Activated T-helper 1 cell treated with anti-CD3 and anti-CD28 coated beads, Interleukin-12 subunit alpha, Interleukin-12 subunit beta, Interleukin-2, Interleukin-4 antibody, amounts not matched to agents 30 ng/mL and 10 ng/mL and 1 ng/mL, durations not matched to agents 14 hours and 24 hours and 36 hours (primary cell): ENCODE data around the gene LRMDA. TPM values are rescaled to one million over a fixed set of nuclear protein-coding genes. Genes with fewer than 3 reads are reported as not detected.

ENCODE experiments used
- DNase-seq: peaks from one replicate; pipeline ENCODE4 v3.0.0; 2021; ENCODE audit warnings: low spot score
- H3K27ac Mint-ChIP-seq: one replicate; pipeline ENCODE4 v1.8.0; 2021; ENCODE audit warnings: mild to moderate bottlenecking, mixed read lengths
- H3K27me3 Mint-ChIP-seq: one replicate; pipeline ENCODE4 v1.8.0; 2022; ENCODE audit warnings: mild to moderate bottlenecking, moderate library complexity, mixed read lengths; ENCODE audit not compliant: insufficient read depth
- H3K36me3 Mint-ChIP-seq: one replicate; pipeline ENCODE4 v1.8.0; 2021; ENCODE audit warnings: low read depth, mixed read lengths
- H3K4me1 Mint-ChIP-seq: one replicate; pipeline ENCODE4 v1.8.0; 2021; ENCODE audit warnings: low read depth, mixed read lengths
- H3K4me3 Mint-ChIP-seq: one replicate; pipeline ENCODE4 v1.8.0; 2021; ENCODE audit warnings: mild to moderate bottlenecking, moderate library complexity, mixed read lengths
- H3K9me3 Mint-ChIP-seq: one replicate; pipeline ENCODE4 v1.8.0; 2021; ENCODE audit warnings: mixed read lengths
- intact Hi-C: fragments of 100-400 bp; cut with micrococcal nuclease; formaldehyde crosslinking; loops from one replicate; pipeline ENCODE4 v1.15.1; 2024
- total RNA-seq: library from RNA; stranded (reverse); gene quantifications from 2 replicates; pipeline ENCODE4 v1.2.3, GENCODE V29; 2022

The LRMDA gene
- total RNA-seq, 1 donor from 2014 or later, result not detected

DNA sequence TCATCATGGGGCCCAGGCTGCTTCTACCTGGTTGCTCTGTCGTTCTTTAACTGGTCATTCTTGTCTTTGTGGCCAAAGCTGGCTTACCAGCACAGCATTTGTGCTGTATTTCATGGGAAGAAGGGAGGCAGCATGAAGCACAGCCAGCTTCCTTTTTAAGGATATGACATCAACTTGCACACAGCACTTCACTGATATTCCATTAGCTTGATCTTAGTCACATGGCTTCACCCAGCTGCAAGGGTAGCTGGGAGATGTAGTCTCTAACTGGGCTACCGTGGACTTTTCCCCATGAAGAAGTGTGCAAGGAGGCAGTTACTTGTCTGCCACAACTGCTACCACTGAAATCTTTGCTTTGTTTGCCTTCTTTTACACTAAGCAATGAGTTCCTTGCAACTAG is 525.2 kb downstream of the LRMDA start:
- H3K36me3 Mint-ChIP-seq, result no peaks in the 10 kb centered on the region
- intact Hi-C loops, result no loop called here
- H3K27ac Mint-ChIP-seq, result no peak overlapping the region
- H3K9me3 Mint-ChIP-seq, result no peaks in the 10 kb centered on the region
- no peaks in the 10 kb centered on the region for H3K4me1 Mint-ChIP-seq
- no peak for DNase-seq
- H3K27me3 Mint-ChIP-seq, result no peaks in the 10 kb centered on the region
- no peak overlapping the region for H3K4me3 Mint-ChIP-seq

- Mint-ChIP-seq H3K27me3 (no peaks in the 10 kb centered on the region), H3K4me1 (no peaks in the 10 kb centered on the region), H3K4me3 (no peak overlapping the region), H3K27ac (no peak overlapping the region), H3K36me3 (no peaks in the 10 kb centered on the region), H3K9me3 (no peaks in the 10 kb centered on the region)
- intact Hi-C loops, result no loop called here
- no peak for DNase-seq
Measured at GRCh38 chr10:75957314-75958120, 526.1 kb downstream of the LRMDA start.

DNA sequence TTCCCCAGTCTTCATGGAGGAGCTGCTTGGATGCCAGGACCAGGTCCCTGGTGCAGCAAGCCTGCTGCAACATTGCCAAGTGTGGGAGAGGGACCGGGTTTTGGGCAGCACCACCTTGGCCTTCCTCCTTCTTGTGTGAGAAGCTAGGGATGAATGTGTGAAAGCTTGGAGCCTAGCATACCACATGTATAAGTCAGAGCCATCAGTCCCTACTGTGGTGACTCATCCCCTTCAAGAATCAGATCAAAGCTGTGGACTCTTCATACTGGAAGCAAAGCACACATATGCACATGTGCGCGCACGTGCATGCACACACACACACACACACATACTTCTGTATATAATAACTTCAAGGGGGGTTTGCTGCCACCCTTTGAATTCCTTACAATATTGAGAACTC is 527.8 kb downstream of the LRMDA start:
- intact Hi-C loops, result no loop called here
- peaks cover 2% of the 10 kb centered on the region for H3K27me3 Mint-ChIP-seq
- no peaks in the 10 kb centered on the region for H3K4me1 Mint-ChIP-seq
- no peak for DNase-seq
- H3K9me3 Mint-ChIP-seq, result no peaks in the 10 kb centered on the region
- no peaks in the 10 kb centered on the region for H3K36me3 Mint-ChIP-seq
- H3K4me3 Mint-ChIP-seq, result no peak overlapping the region
- no peak overlapping the region for H3K27ac Mint-ChIP-seq

- no peak for DNase-seq
- H3K9me3 Mint-ChIP-seq, result no peaks in the 10 kb centered on the region
- no peak overlapping the region for H3K27ac Mint-ChIP-seq
- no peaks in the 10 kb centered on the region for H3K36me3 Mint-ChIP-seq
- H3K27me3 Mint-ChIP-seq, result peaks cover 2% of the 10 kb centered on the region
- intact Hi-C loops, result no loop called here
- H3K4me1 Mint-ChIP-seq, result no peaks in the 10 kb centered on the region
- H3K4me3 Mint-ChIP-seq, result no peak overlapping the region
Measured at GRCh38 chr10:75959912-75960311, 528.5 kb downstream of the LRMDA start.

- DNase-seq, result no peak
- Mint-ChIP-seq H3K36me3 (no peaks in the 10 kb centered on the region), H3K27me3 (peaks cover 2% of the 10 kb centered on the region), H3K4me1 (no peaks in the 10 kb centered on the region), H3K27ac (no peak overlapping the region), H3K9me3 (no peaks in the 10 kb centered on the region), H3K4me3 (no peak overlapping the region)
- intact Hi-C loops, result no loop called here
Measured at GRCh38 chr10:75962395-75963061, 531.1 kb downstream of the LRMDA start.

DNA sequence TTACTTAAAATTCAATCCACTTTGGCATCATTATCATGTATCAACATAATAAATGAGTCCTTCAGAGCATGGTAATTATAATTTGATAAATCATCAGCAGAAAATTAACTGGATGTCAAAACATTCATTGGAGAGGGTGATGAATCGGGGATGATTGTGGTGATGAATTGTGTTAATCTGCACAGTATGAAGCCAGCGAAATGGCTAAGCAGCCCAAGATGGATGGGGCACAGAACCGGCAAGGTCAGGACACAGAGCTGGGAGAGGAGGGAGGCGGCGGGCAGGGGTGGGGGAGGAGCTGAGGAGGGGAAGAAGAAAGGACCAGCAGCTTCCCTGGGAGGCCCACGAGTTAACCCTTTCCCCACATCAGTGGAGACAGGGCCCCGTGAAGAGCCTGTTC is 536.1 kb downstream of the LRMDA start:
- Mint-ChIP-seq H3K36me3 (no peaks in the 10 kb centered on the region), H3K27me3 (peaks cover 2% of the 10 kb centered on the region), H3K4me3 (no peak overlapping the region), H3K4me1 (no peaks in the 10 kb centered on the region), H3K9me3 (no peaks in the 10 kb centered on the region), H3K27ac (no peak overlapping the region)
- intact Hi-C loops, result no loop called here
- no peak for DNase-seq

- Mint-ChIP-seq H3K4me3 (no peak overlapping the region), H3K27me3 (no peaks in the 10 kb centered on the region), H3K4me1 (no peaks in the 10 kb centered on the region), H3K27ac (no peak overlapping the region), H3K9me3 (no peaks in the 10 kb centered on the region), H3K36me3 (no peaks in the 10 kb centered on the region)
- DNase-seq, result no peak
- intact Hi-C loops, result no loop called here
Measured at GRCh38 chr10:75969031-75969430, 537.6 kb downstream of the LRMDA start.

- no peak for DNase-seq
- no peaks in the 10 kb centered on the region for H3K9me3 Mint-ChIP-seq
- intact Hi-C loops, result no loop called here
- H3K27me3 Mint-ChIP-seq, result no peaks in the 10 kb centered on the region
- H3K4me3 Mint-ChIP-seq, result no peak overlapping the region
- H3K36me3 Mint-ChIP-seq, result no peaks in the 10 kb centered on the region
- no peaks in the 10 kb centered on the region for H3K4me1 Mint-ChIP-seq
- no peak overlapping the region for H3K27ac Mint-ChIP-seq
Measured at GRCh38 chr10:75971402-75972211, 540.2 kb downstream of the LRMDA start.

DNA sequence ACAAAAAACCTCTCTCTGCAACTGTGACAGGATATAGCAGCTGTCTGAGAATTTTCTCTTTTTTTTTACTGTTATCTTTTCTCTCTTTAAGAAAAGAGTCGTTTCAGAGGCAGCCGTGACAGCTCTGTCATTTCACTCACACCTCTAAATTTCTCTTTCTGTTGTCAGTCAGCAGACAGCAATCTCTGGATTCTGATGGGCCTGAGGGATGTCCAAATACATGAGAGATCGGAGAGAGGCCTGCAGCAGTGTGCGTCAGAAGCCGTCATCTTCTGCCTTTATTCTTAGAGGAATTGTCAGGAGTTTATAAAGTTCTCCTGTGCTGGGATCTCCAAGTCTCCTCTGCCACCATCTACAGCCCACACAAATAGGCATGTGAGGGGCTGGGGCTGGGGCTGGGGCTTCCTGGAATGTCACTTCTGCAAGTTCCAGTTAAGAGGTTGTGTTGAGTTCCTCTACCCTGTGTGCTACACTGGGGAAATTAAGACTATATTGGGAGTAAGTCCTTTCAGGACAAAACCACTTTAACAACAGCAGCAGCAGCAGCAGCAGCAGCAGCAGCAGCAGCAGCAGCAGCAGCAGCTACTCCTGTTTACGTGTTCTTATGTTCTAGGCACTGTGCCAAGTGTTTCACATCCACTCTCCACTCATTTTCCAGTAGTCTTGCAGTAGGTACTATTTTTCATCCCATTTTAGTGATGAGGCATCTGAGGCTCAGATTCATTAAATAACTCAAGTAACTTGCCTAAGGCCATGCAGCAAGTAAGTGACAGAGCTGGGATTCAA is 541.3 kb downstream of the LRMDA start:
- intact Hi-C loops, result no loop called here
- Mint-ChIP-seq H3K27me3 (no peaks in the 10 kb centered on the region), H3K4me1 (no peaks in the 10 kb centered on the region), H3K27ac (no peak overlapping the region), H3K9me3 (no peaks in the 10 kb centered on the region), H3K4me3 (no peak overlapping the region), H3K36me3 (no peaks in the 10 kb centered on the region)
- DNase-seq, result no peak

GRCh38 chr10:75974080-75974479 is 542.7 kb downstream of the LRMDA start:
- Mint-ChIP-seq H3K27me3 (no peaks in the 10 kb centered on the region), H3K4me3 (no peak overlapping the region), H3K9me3 (no peaks in the 10 kb centered on the region), H3K4me1 (no peaks in the 10 kb centered on the region), H3K27ac (no peak overlapping the region), H3K36me3 (no peaks in the 10 kb centered on the region)
- DNase-seq, result no peak
- intact Hi-C loops, result no loop called here

- DNase-seq, result no peak
- Mint-ChIP-seq H3K4me3 (no peak overlapping the region), H3K36me3 (no peaks in the 10 kb centered on the region), H3K27me3 (no peaks in the 10 kb centered on the region), H3K4me1 (no peaks in the 10 kb centered on the region), H3K9me3 (no peaks in the 10 kb centered on the region), H3K27ac (no peak overlapping the region)
- intact Hi-C loops, result no loop called here
Measured at GRCh38 chr10:75976681-75977080, 545.3 kb downstream of the LRMDA start.

DNA sequence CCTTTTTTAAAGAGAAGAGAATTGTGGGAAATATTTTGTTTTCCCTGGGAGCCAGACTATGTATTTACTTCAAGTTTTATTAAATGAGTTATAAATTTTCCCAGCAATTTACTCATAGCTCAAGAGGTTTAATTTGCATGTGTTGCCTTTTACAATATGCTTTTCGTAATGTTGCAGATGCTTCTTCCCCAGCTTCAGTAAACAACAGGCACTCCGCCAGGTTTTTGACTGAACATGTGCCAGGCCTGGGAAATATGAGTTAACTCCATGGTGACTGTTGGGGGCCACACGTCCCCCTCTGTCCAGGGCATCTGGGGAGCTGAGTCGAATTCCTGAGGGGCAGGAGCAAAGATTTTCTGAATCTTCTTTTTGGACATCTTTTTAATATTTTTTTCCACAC is 545.7 kb downstream of the LRMDA start:
- Mint-ChIP-seq H3K27me3 (no peaks in the 10 kb centered on the region), H3K27ac (no peak overlapping the region), H3K4me3 (no peak overlapping the region), H3K9me3 (no peaks in the 10 kb centered on the region), H3K4me1 (no peaks in the 10 kb centered on the region), H3K36me3 (no peaks in the 10 kb centered on the region)
- intact Hi-C loops, result no loop called here
- no peak for DNase-seq
